NCI-H1436 (cell line): ENCODE data around the gene ZIM2.

ENCODE experiments used
- DNase-seq: peaks from one replicate; lab custom pipeline; 2025; lab: John Stamatoyannopoulos, UW

Gene ZIM2

GRCh38 chr19:56808717-56809392 lies 31.7 kb downstream of the ZIM2 start:
- no peak for DNase-seq

GRCh38 chr19:56806639-56807038 lies 33.9 kb downstream of the ZIM2 start:
- no peak for DNase-seq

GRCh38 chr19:56778351-56778750 lies 62.2 kb downstream of the ZIM2 start:
- DNase-seq, result no peak

GRCh38 chr19:56769650-56770049 lies 70.9 kb downstream of the ZIM2 start:
- DNase-seq, result no peak

GRCh38 chr19:56765137-56765536 lies 75.4 kb downstream of the ZIM2 start:
- DNase-seq, result no peak

GRCh38 chr19:56764196-56764695 lies 76.3 kb downstream of the ZIM2 start:
- no peak for DNase-seq

GRCh38 chr19:56760842-56761241 lies 79.7 kb downstream of the ZIM2 start:
- DNase-seq, result no peak

- no peak for DNase-seq
Observed at GRCh38 chr19:56759531-56759930, 81.0 kb downstream of the ZIM2 start.

GRCh38 chr19:56751078-56751489 lies 89.4 kb downstream of the ZIM2 start:
- no peak for DNase-seq

GRCh38 chr19:56750658-56751057 lies 89.9 kb downstream of the ZIM2 start:
- no peak for DNase-seq

GRCh38 chr19:56748378-56748777 lies 92.1 kb downstream of the ZIM2 start:
- no peak for DNase-seq

- DNase-seq, result no peak
Observed at GRCh38 chr19:56746367-56746766, 94.2 kb downstream of the ZIM2 start.

- DNase-seq, result no peak
Observed at GRCh38 chr19:56740501-56740900, 100.0 kb downstream of the ZIM2 start.

- DNase-seq, result no peak
Observed at GRCh38 chr19:56736571-56736970, 104.0 kb downstream of the ZIM2 start.

GRCh38 chr19:56732976-56733375 lies 107.5 kb downstream of the ZIM2 start:
- DNase-seq, result no peak

GRCh38 chr19:56727677-56728076 lies 112.8 kb downstream of the ZIM2 start:
- DNase-seq, result no peak

- DNase-seq, result no peak
Observed at GRCh38 chr19:56725829-56726424, 114.6 kb downstream of the ZIM2 start.
